Subcutaneous adipose tissue (tissue), 4 donors: ENCODE measurements around the gene TCEAL9. TPM values are rescaled to one million over a fixed set of nuclear protein-coding genes. Genes with fewer than 3 reads are reported as not detected.

Experiments used
- small RNA-seq: library from RNA; depleted of rRNA; stranded (forward); fragments of <200 nt; gene quantifications from one replicate; pipeline ENCODE3, GENCODE V24; 2016
- total RNA-seq, 4 donors: library from RNA; depleted of rRNA; stranded (reverse); fragments of >200 nt; gene quantifications; one replicate each; pipeline ENCODE4 v1.1.0, GENCODE V29; 2016
- TF ChIP-seq, protein P1 (sequence below): fragments of 450-650 bp; IDR thresholded peaks from one replicate; pipeline ENCODE4 v1.5.1; 2016; ENCODE audit warnings: low read depth, mild to moderate bottlenecking, control low read depth, antibody characterized with exemption, moderate library complexity

Gene TCEAL9
- total RNA-seq, 4 donors from 2014 or later: 38.8 to 90.0 (median 60.0) TPM

DNA sequence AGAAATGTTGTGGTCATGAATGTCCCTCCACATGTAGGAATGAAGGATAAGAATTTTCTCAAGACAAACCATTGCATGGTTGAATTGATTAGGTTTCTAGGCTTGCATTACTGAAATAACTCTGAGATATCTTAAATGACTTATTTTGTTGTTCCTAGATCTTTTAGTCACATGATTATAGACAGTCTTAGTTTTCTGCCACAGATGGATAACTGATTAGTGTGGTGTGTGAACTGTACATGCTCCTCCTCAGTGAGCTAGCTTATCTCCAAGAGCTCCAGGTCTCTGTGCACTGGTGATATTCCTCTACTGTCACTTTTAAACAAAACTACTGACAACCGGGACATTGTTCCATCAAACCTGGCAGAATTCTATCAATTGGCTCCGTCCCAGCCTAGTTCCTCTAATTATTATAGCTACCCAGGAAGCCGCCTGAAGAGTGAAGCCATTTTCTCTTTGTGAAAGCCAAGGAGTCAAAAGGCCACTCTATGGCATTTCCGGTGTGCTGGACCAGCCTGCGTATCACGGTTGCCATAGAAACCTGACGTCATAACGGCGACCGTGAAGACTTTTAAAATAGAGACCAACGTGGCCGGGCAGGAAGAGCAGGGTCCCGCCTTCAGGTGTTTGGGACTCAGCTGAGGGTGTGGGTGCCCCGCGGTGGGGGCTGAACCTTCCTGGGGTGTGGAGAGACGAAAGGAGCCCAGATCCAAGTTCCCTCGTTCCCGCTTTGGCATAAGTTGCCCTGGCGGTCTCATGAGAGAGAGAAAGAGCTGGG lies 48.1 kb downstream of the TCEAL9 start:
- TF ChIP-seq, protein P1, sequence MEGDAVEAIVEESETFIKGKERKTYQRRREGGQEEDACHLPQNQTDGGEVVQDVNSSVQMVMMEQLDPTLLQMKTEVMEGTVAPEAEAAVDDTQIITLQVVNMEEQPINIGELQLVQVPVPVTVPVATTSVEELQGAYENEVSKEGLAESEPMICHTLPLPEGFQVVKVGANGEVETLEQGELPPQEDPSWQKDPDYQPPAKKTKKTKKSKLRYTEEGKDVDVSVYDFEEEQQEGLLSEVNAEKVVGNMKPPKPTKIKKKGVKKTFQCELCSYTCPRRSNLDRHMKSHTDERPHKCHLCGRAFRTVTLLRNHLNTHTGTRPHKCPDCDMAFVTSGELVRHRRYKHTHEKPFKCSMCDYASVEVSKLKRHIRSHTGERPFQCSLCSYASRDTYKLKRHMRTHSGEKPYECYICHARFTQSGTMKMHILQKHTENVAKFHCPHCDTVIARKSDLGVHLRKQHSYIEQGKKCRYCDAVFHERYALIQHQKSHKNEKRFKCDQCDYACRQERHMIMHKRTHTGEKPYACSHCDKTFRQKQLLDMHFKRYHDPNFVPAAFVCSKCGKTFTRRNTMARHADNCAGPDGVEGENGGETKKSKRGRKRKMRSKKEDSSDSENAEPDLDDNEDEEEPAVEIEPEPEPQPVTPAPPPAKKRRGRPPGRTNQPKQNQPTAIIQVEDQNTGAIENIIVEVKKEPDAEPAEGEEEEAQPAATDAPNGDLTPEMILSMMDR: no peak

DNA sequence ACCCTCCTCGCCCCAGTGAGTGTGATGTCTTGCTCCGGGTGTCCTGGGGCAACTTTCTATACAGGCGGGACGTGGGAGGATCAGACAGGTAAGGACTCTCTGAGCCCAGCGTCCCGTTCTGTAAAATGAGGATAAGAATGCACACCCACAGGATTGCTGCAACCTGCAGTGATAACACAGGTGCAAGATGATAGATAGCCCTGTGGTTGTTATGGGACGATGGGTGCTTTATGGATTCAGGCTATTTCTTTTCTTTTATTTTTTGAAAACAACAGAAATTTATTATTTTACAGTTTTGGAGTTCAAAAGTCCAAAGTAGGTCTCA lies 48.7 kb downstream of the TCEAL9 start:
- TF ChIP-seq, protein P1: no peak

DNA sequence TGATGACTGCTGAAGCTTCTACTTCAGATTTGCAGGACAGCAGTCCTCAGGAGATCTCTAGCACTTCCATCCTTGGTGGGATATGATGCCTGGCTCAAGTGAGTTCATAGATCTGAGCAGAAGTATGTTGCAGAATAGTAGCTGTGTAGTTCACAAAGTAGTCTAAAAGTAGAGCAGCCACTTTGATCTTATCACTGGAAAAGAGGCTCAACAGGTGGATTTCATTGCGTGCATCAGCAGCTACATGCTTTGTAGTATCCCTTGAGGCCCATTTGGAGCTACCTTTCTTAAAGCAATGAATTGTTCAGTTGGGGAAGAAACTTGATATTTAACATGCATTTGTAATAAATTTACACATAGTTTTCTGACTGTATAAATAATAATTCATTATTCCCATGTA lies 50.0 kb downstream of the TCEAL9 start:
- TF ChIP-seq, protein P1: no peak

DNA sequence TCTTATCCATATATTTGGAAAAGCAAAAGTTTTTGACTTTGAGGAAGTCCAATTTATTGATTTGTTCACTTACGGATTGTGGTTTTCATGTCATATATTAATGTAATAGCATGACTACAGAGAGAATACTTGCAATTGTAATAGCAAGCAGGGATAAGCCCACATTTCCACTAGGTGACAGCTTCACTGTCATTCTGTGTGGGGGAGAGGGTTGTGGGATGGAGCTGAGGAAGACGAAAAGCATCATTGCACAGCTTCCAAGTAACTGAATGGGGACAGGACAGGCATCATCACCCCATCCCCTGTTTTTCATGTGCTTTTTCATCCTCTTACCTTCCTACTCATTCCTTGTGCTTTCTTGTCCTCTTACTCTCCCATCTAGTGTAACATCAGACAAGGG lies 51.5 kb downstream of the TCEAL9 start:
- TF ChIP-seq, protein P1: no peak

Small RNA genes lying within 50 kb of the gene (small RNA-seq; reads per million reads assigned to genes)
- not detected for gene Z92846.1

Other genes starting within 250 kb of the TCEAL9 start
- gene BEX4, start 141.4 kb upstream of the TCEAL9 start, total RNA-seq: 10 to 100 TPM; 13.9 to 36.7 (median 15.5) TPM
- 10 to 100 TPM; 44.8 to 72.1 (median 57.8) TPM for gene TCEAL8, start 101.4 kb upstream of the TCEAL9 start, total RNA-seq
- not detected for gene TCEAL5, start 79.8 kb upstream of the TCEAL9 start, total RNA-seq
- 1 to 10 TPM in 3 of 4 donors, not detected in 1; 1.1 to 1.5 (median 1.3) TPM for gene BEX2, start 45.5 kb upstream of the TCEAL9 start, total RNA-seq
- gene TCEAL7, start 26.3 kb upstream of the TCEAL9 start, total RNA-seq: 1 to 10 TPM; 2.6 to 4.8 (median 3.8) TPM
- gene BEX3, start 20.0 kb downstream of the TCEAL9 start, total RNA-seq: 10 to 100 TPM; 48.1 to 80.8 (median 69.6) TPM
- 1 to 10 TPM in 1 of 4 donors, under 1 TPM in 3; 0.22 to 1.5 (median 0.50) TPM for gene RAB40A, start 163.0 kb downstream of the TCEAL9 start, total RNA-seq
- gene TCEAL4, start 229.0 kb downstream of the TCEAL9 start, total RNA-seq: 10 to 100 TPM; 43.3 to 82.1 (median 68.7) TPM